OCI-LY3 (cell line): ENCODE data around the gene PKLR.
A peak's percentile ranks its signal among the peaks of the same experiment; 100 is the strongest.

Experiments
- H2AFZ ChIP-seq: fragments of 200-600, 300-600 bp; shearing (Covaris generic); 2 replicates; pipeline ENCODE4 v1.6.0; 2014; ENCODE audit warnings: antibody characterized with exemption, low read depth, low read length
- H3K27ac ChIP-seq: fragments of 200-600, 300-600 bp; sonication (generic); 2 replicates; pipeline ENCODE4 v1.5.1; 2014; ENCODE audit warnings: mild to moderate bottlenecking, low read length, moderate library complexity, mixed read lengths
- H3K27me3 ChIP-seq: fragments of 200-600, 300-600 bp; sonication (generic); 2 replicates; pipeline ENCODE4 v1.6.1; 2014; ENCODE audit warnings: low read depth, low read length, mixed read lengths
- H3K36me3 ChIP-seq: fragments of 200-600, 300-600 bp; sonication (generic); replicated peaks from 2 replicates; pipeline ENCODE3; 2014; ENCODE audit warnings: low read depth, low read length, mixed read lengths
- H3K4me1 ChIP-seq: fragments of 300-600, 200-600 bp; sonication (generic); 2 replicates; pipeline ENCODE4 v1.6.1; 2014; ENCODE audit warnings: low read length, mixed read lengths
- H3K4me2 ChIP-seq: fragments of 200-600, 300-600 bp; sonication (generic); 2 replicates; pipeline ENCODE4 v1.6.1; 2014; ENCODE audit warnings: low read length, mixed read lengths
- H3K4me3 ChIP-seq: fragments of 300-600, 200-600 bp; sonication (generic); 2 replicates; pipeline ENCODE4 v1.5.1; 2014; ENCODE audit warnings: antibody characterized with exemption, mild to moderate bottlenecking, low read length, moderate library complexity
- H3K79me2 ChIP-seq: fragments of 300-600, 200-600 bp; shearing (Covaris generic); 2 replicates; pipeline ENCODE4 v1.6.1; 2014; ENCODE audit warnings: mild to moderate bottlenecking, low read length, mixed read lengths
- H3K9ac ChIP-seq: fragments of 300-600, 200-600 bp; shearing (Covaris generic); 2 replicates; pipeline ENCODE4 v1.6.0; 2014; ENCODE audit warnings: mild to moderate bottlenecking, low read length, moderate library complexity
- H3K9me3 ChIP-seq: fragments of 200-600, 300-600 bp; shearing (Covaris generic); 2 replicates; pipeline ENCODE4 v1.6.1; 2014; ENCODE audit warnings: low read length, mixed read lengths; ENCODE audit not compliant: insufficient read depth
- H4K20me1 ChIP-seq: fragments of 200-600, 300-600 bp; sonication (generic); 2 replicates; pipeline ENCODE4 v1.6.1; 2016; ENCODE audit warnings: low read length, mixed read lengths; ENCODE audit not compliant: insufficient read depth
- CTCF ChIP-seq: fragments of 200-600, 300-600 bp; sonication (generic); IDR thresholded peaks from 2 replicates; pipeline ENCODE4 v1.5.1; 2014; ENCODE audit warnings: antibody characterized with exemption, low read length, low read depth
- EZH2phosphoT487 ChIP-seq: fragments of 200-600 bp; shearing (Covaris generic); IDR thresholded peaks from 2 replicates; pipeline ENCODE4 v1.6.1; 2018; ENCODE audit warnings: antibody characterized with exemption, mixed run types, low read depth

The PKLR gene

GRCh38 chr1:155316922-155317321 is 15.7 kb upstream of the PKLR start:
- H3K27ac ChIP-seq, result peak overlapping the region; percentile 15
- TF ChIP-seq CTCF (no peak), EZH2phosphoT487 (no peak)
- H3K4me3 ChIP-seq, result no peak overlapping the region
- H3K9me3 ChIP-seq, result no peaks in the 10 kb centered on the region
- H3K36me3 ChIP-seq, result peaks cover 69% of the 10 kb centered on the region
- no peak overlapping the region for H2AFZ ChIP-seq
- peaks cover 47% of the 10 kb centered on the region for H4K20me1 ChIP-seq
- no peak overlapping the region for H3K9ac ChIP-seq
- peaks cover 17% of the 10 kb centered on the region for H3K4me1 ChIP-seq
- peaks cover 27% of the 10 kb centered on the region for H3K79me2 ChIP-seq
- no peaks in the 10 kb centered on the region for H3K27me3 ChIP-seq
- H3K4me2 ChIP-seq, result no peak overlapping the region

GRCh38 chr1:155313261-155313660 is 12.0 kb upstream of the PKLR start:
- peaks cover 30% of the 10 kb centered on the region for H4K20me1 ChIP-seq
- no peak overlapping the region for H3K4me3 ChIP-seq
- H3K36me3 ChIP-seq, result peaks cover 73% of the 10 kb centered on the region
- no peaks in the 10 kb centered on the region for H3K9me3 ChIP-seq
- no peak overlapping the region for H3K4me2 ChIP-seq
- peaks cover 60% of the 10 kb centered on the region for H3K79me2 ChIP-seq
- no peaks in the 10 kb centered on the region for H3K27me3 ChIP-seq
- H3K27ac ChIP-seq, result no peak overlapping the region
- H3K4me1 ChIP-seq, result peaks cover 35% of the 10 kb centered on the region
- TF ChIP-seq EZH2phosphoT487 (no peak), CTCF (no peak)
- no peak overlapping the region for H3K9ac ChIP-seq
- H2AFZ ChIP-seq, result no peak overlapping the region

GRCh38 chr1:155309423-155310021 is 8.3 kb upstream of the PKLR start:
- peaks cover 46% of the 10 kb centered on the region for H3K36me3 ChIP-seq
- H4K20me1 ChIP-seq, result peaks cover 17% of the 10 kb centered on the region; the same call in 1 of the 2 replicates
- H3K9me3 ChIP-seq, result no peaks in the 10 kb centered on the region
- peak overlapping the region; percentile 93 for H3K27ac ChIP-seq
- peaks cover 54% of the 10 kb centered on the region for H3K79me2 ChIP-seq
- H2AFZ ChIP-seq, result no peak overlapping the region
- 0 out of 2 replicates have a peak, but pooled peaks have one; percentile 6 for TF ChIP-seq CTCF
- no peak for TF ChIP-seq EZH2phosphoT487
- H3K4me1 ChIP-seq, result peaks cover 48% of the 10 kb centered on the region
- peak overlapping the region; percentile 91 for H3K4me3 ChIP-seq
- H3K27me3 ChIP-seq, result no peaks in the 10 kb centered on the region
- H3K4me2 ChIP-seq, result peak overlapping the region; percentile 92
- H3K9ac ChIP-seq, result peak overlapping the region; percentile 99

GRCh38 chr1:155308493-155309422 is 7.5 kb upstream of the PKLR start, which contains the start of gene FDPS:
TSS of gene FDPS (plus strand) at chr1:155308866. CDS start at chr1:155309790, 924 bp downstream.
- Histone ChIP-seq H2AFZ (no peak within 1 kb of the TSS), H3K4me1 (peaks cover 56% of the 10 kb centered on the region)

More at GRCh38 chr1:155308493-155309422, 7.5 kb upstream of the PKLR start, which contains the start of gene FDPS:
- Histone ChIP-seq H3K9me3 (no peaks in the 10 kb centered on the region), H3K27me3 (no peaks in the 10 kb centered on the region), H3K79me2 (peaks cover 49% of the 10 kb centered on the region), H3K4me3 (peak within 1 kb of the TSS; percentile 91), H4K20me1 (peaks cover 17% of the 10 kb centered on the region; the same call in 1 of the 2 replicates), H3K36me3 (peaks cover 43% of the 10 kb centered on the region), H3K27ac (peak within 1 kb of the TSS; percentile 94), H3K9ac (peak within 1 kb of the TSS; percentile 99), H3K4me2 (peak within 1 kb of the TSS; percentile 92)
- TF ChIP-seq CTCF (no peak), EZH2phosphoT487 (no peak)
